K562 (cell line): ENCODE measurements around the gene ACTR3C. TPM values are rescaled to one million over a fixed set of nuclear protein-coding genes. Genes with fewer than 3 reads are reported as not detected.

Experiments used
- ELF1 ChIP-seq: fragments of 200-800 bp; sonication (Bioruptor generic); IDR thresholded peaks from 2 replicates; pipeline ENCODE4 v1.6.1; 2016; ENCODE audit warnings: missing genetic modification characterization, missing compliant biosample characterization
- FOXM1 ChIP-seq, 2 experiments: fragments of 450-650 bp in 1 of 2; sonication (generic) in 1 of 2; formaldehyde crosslinking in 1 of 2; IDR thresholded peaks; 2 replicates each; pipeline versions ENCODE4 v1.6.1 to v1.9.0; 2017 to 2022; ENCODE audit warnings: low read depth in 2 of 2, mild to moderate bottlenecking in 2 of 2, missing genetic modification reagents in 1 of 2, moderate library complexity in 1 of 2
- SMARCA5 ChIP-seq: fragments of 450-650 bp; IDR thresholded peaks from 2 replicates; pipeline ENCODE4 v1.6.1; 2016
- SRSF7 ChIP-seq: fragments of 200-400 bp; formaldehyde crosslinking; optimal IDR thresholded peaks from 2 replicates; pipeline ENCODE3; 2017; ENCODE audit warnings: mild to moderate bottlenecking, low read depth, low read length
- STAT5A ChIP-seq: IDR thresholded peaks from 2 replicates; pipeline ENCODE4 v1.6.1; 2012; ENCODE audit warnings: low read length, inconsistent platforms, borderline replicate concordance
- SUPT5H ChIP-seq: fragments of 450-650 bp; IDR thresholded peaks from 2 replicates; pipeline ENCODE4 v1.6.1; 2016
- TCFL5 ChIP-seq: fragments of 250-450 bp; sonication (Bioruptor Pico); conservative IDR thresholded peaks from 2 replicates; pipeline ENCODE4 v1.6.1; 2021; ENCODE audit warnings: mild to moderate bottlenecking, moderate library complexity, matching md5 sums
- ZC3H4 ChIP-seq: sonication (generic); formaldehyde crosslinking; IDR thresholded peaks from 2 replicates; pipeline ENCODE4 v1.9.0; 2021; ENCODE audit warnings: missing genetic modification reagents, borderline replicate concordance
- ZNF311 ChIP-seq: fragments of 250-450 bp; sonication (Bioruptor Pico); IDR thresholded peaks from 2 replicates; pipeline ENCODE4 v1.4.0; 2020; ENCODE audit warnings: mild to moderate bottlenecking, moderate library complexity
- ZNF717 ChIP-seq: fragments of 250-450 bp; sonication (Bioruptor Pico); IDR thresholded peaks from 2 replicates; pipeline ENCODE4 v1.5.0; 2021
- polyA plus RNA-seq, 8 experiments: library from polyadenylated mRNA; depleted of rRNA in 4 of 8; stranded (reverse) in 5 of 8; unstranded in 3 of 8; fragments of >200 nt; fragmentation: Nextera tagmentation in 2 of 8; fragmentation: Illumina TruSeq in 1 of 8; extraction: Ambion mirVana in 2 of 8; extraction: Trizol in 1 of 8; gene quantifications; 2 replicates each; pipeline versions ENCODE4 v1.2.1 to v1.2.3, GENCODE V29; 2011 to 2014; ENCODE audit warnings: inconsistent platforms in 1 of 8, missing spikeins in 1 of 8
- total RNA-seq, 7 experiments: library from RNA; depleted of rRNA in 6 of 7; stranded (reverse); fragments of >200 nt in 6 of 7; fragmentation: Illumina TruSeq in 2 of 7; extraction: Trizol in 2 of 7; gene quantifications; 2 replicates each; pipeline versions ENCODE4 v1.2.1 to v1.2.3, GENCODE V29; 2011 to 2021; ENCODE audit warnings: low replicate concordance in 1 of 7
- TF ChIP-seq, protein P1 (sequence below), 2 experiments: fragments of 450-650 bp; IDR thresholded peaks; 2 replicates each; pipeline ENCODE4 v1.6.1; 2016; ENCODE audit warnings: mild to moderate bottlenecking in 2 of 2, borderline replicate concordance in 1 of 2, low read depth in 1 of 2, moderate library complexity in 1 of 2
- TF ChIP-seq, protein P2 (sequence below): fragments of 250-450 bp; sonication (Bioruptor Pico); IDR thresholded peaks from 2 replicates; pipeline ENCODE4 v1.4.0; 2020

The ACTR3C gene
- total and polyA plus RNA-seq, 9 of the 15 experiments (the other 6 are each of a cell fraction or from before 2014, with no cell fraction given), result 9.0 to 35.4 (median 13.3) TPM

DNA sequence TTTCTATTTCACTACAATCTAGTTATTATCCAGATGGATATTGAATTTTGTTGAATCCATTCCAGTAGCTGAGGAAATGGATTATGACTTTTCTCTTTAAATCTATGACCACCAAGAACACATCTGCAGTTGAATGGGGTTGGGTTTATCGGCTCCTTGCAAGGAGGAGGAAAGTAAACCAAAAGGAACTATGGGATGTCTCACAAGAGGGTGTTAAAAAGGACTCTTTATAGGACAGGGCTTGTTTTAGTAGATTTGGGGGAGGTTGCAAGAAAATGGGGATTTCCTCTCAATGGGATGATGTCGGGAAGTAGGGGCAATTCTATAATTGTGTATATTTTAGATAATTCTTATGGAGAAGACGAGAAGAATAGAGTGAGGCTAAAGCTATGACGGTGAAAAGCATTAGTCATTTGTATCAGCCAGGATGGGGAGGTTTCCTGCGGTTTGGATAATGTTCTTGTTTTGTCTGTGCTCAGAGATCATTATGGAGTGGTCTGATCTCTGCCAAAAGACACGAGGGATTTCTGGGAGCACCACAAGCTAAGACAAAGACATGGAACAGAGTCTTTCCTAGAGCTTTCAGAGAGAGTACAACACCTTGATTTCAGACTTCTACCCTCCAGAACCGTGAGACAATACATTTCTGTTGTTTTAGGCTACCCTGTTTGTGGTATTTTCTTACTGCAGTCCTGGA is 5.4 kb downstream of the ACTR3C start (continued):
- TF ChIP-seq, protein P1, sequence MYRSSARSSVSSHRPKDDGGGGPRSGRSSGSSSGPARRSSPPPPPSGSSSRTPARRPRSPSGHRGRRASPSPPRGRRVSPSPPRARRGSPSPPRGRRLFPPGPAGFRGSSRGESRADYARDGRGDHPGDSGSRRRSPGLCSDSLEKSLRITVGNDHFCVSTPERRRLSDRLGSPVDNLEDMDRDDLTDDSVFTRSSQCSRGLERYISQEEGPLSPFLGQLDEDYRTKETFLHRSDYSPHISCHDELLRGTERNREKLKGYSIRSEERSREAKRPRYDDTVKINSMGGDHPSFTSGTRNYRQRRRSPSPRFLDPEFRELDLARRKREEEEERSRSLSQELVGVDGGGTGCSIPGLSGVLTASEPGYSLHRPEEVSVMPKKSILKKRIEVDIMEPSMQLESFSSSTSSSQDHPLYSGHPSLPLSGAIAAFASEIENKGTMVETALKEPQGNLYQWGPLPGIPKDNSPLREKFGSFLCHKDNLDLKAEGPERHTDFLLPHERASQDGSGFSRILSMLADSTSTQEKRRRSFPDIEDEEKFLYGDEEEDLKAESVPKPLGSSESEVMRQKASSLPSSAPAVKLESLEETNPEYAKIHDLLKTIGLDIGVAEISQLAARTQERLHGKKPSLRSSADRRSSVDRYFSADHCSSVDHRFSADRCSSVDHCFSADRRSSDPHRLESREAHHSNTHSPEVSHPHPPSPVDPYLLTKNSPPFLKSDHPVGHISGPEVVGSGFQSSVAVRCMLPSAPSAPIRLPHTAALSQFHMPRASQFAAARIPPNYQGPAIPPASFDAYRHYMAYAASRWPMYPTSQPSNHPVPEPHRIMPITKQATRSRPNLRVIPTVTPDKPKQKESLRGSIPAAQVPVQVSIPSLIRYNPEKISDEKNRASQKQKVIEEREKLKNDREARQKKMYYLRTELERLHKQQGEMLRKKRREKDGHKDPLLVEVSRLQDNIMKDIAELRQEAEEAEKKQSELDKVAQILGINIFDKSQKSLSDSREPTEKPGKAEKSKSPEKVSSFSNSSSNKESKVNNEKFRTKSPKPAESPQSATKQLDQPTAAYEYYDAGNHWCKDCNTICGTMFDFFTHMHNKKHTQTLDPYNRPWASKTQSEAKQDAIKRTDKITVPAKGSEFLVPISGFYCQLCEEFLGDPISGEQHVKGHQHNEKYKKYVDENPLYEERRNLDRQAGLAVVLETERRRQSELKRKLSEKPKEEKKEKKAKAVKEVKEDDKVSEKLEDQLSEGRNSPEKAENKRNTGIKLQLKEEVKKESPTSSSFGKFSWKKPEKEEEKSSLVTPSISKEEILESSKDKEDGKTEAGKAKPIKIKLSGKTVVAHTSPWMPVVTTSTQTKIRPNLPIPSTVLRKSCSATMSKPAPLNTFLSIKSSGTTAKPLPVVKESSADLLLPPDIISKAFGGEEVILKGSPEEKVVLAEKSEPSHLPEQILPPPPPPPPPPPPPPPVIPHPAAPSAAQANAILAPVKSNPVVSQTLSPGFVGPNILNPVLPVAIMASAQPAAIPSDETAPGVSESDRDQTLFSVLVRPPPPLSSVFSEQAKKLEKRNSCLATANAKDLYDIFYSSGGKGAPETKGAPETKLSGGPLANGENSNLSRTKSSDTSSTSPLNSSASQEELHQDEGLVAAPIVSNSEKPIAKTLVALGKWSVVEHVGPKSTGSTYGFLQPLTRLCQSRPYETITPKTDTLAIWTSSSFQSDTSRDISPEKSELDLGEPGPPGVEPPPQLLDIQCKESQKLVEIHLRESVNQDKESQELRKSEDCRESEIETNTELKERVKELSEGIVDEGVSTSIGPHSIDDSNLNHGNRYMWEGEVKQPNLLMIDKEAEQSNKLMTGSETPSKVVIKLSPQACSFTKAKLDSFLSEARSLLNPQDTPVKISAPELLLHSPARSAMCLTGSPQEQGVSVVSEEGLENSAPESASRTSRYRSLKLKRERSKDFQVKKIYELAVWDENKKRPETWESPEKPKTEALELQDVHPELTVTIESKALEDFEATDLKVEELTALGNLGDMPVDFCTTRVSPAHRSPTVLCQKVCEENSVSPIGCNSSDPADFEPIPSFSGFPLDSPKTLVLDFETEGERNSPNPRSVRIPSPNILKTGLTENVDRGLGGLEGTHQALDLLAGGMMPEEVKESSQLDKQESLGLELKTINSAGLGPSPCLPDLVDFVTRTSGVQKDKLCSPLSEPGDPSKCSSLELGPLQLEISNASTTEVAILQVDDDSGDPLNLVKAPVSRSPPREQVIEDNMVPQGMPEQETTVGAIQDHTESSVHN (IDR thresholded peaks at IDR 0.05; ENCODE audit: borderline replicate concordance in 1 of 2, low read depth in 1 of 2), result 0 out of 4 replicates have a peak, but pooled peaks of 1 of the 2 experiments have one; percentile 45
- TF ChIP-seq ZNF311, result 0 out of 2 replicates have a peak, but pooled peaks have one; percentile 11
- TF ChIP-seq ZNF717 (CRISPR knock-in tag), result no peak
- TF ChIP-seq SRSF7, result no peak
- TF ChIP-seq FOXM1 (IDR thresholded peaks at IDR 0.05; ENCODE audit: low read depth), result peak; percentile 70
- TF ChIP-seq FOXM1 (CRISPR knock-in tag; IDR thresholded peaks at IDR 0.05; ENCODE audit: low read depth), result no peak
- TF ChIP-seq SUPT5H, result no peak
- TF ChIP-seq ZC3H4 (CRISPR knock-in tag), result no peak
- TF ChIP-seq TCFL5 (CRISPR knock-in tag), result no peak
- TF ChIP-seq SMARCA5, result peak; percentile 87
- TF ChIP-seq ELF1 (tag), result no peak
- peak; percentile 50 for TF ChIP-seq STAT5A
- TF ChIP-seq, protein P2, sequence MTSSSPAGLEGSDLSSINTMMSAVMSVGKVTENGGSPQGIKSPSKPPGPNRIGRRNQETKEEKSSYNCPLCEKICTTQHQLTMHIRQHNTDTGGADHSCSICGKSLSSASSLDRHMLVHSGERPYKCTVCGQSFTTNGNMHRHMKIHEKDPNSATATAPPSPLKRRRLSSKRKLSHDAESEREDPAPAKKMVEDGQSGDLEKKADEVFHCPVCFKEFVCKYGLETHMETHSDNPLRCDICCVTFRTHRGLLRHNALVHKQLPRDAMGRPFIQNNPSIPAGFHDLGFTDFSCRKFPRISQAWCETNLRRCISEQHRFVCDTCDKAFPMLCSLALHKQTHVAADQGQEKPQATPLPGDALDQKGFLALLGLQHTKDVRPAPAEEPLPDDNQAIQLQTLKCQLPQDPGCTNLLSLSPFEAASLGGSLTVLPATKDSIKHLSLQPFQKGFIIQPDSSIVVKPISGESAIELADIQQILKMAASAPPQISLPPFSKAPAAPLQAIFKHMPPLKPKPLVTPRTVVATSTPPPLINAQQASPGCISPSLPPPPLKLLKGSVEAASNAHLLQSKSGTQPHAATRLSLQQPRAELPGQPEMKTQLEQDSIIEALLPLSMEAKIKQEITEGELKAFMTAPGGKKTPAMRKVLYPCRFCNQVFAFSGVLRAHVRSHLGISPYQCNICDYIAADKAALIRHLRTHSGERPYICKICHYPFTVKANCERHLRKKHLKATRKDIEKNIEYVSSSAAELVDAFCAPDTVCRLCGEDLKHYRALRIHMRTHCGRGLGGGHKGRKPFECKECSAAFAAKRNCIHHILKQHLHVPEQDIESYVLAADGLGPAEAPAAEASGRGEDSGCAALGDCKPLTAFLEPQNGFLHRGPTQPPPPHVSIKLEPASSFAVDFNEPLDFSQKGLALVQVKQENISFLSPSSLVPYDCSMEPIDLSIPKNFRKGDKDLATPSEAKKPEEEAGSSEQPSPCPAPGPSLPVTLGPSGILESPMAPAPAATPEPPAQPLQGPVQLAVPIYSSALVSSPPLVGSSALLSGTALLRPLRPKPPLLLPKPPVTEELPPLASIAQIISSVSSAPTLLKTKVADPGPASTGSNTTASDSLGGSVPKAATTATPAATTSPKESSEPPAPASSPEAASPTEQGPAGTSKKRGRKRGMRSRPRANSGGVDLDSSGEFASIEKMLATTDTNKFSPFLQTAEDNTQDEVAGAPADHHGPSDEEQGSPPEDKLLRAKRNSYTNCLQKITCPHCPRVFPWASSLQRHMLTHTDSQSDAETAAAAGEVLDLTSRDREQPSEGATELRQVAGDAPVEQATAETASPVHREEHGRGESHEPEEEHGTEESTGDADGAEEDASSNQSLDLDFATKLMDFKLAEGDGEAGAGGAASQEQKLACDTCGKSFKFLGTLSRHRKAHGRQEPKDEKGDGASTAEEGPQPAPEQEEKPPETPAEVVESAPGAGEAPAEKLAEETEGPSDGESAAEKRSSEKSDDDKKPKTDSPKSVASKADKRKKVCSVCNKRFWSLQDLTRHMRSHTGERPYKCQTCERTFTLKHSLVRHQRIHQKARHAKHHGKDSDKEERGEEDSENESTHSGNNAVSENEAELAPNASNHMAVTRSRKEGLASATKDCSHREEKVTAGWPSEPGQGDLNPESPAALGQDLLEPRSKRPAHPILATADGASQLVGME (CRISPR knock-in tag), result no peak
